HL-60/S4 (cell line): ENCODE measurements around the gene PHOX2A.
"Not testable (repeated sequence)": the region's sequence is repeated elsewhere in the genome, so short reads cannot be mapped to it uniquely, and the experiment has no call there.

Experiments
- in situ Hi-C: fragments of 300-500 bp; cut with MboI; formaldehyde crosslinking; loops from 2 replicates; pipeline ENCODE4 v1.14.3; 2022; ENCODE audit warnings: low sequenced_read_pairs

Gene PHOX2A

DNA sequence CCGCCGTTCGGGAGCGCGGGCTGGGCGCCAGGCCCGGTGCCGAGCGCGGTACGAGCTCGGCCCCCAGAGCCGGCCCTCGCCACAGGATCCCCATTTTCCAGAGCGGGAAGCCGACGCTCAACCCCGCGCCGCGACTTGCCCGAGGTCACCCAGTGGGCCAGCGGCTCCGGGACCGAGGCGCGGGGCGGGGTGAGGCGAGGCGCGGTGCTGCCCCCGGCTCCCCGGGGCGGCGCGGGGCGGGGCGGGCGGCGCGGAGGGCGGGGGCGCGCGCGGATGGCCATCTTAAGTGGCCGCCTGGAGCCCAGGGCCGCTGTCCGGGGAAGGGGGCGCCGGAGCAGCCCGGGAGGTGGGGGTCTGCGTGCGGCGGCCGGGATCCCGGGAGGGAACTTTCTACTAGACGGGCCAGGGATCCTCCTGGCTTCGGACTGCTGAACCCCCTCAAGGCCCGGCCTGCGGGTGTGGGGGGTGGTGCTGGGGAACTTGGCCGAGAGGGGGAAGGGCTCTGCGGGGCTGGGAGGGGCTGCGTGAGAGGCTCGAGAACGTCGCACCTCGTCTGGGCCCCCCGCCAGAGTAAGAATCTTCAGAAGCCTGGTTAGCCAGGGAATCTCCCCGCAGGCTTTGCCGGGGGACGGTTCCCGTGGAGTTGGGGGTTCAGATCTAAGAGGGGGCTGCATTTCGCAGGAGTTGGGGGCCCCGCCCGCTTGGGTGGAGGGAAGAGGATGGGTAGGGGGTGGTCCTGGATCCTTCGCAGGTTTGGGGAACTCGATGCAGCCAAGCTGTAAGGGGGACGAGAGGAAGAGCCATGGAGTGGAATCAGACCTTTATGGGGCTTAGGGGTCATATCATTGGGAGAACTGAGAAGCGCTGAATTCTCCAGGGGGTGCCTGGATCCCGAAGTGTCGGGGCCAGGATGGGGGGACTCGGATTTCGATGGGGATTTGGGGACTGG is 20.1 kb downstream of the PHOX2A start:
- in situ Hi-C loops = no loop called here

DNA sequence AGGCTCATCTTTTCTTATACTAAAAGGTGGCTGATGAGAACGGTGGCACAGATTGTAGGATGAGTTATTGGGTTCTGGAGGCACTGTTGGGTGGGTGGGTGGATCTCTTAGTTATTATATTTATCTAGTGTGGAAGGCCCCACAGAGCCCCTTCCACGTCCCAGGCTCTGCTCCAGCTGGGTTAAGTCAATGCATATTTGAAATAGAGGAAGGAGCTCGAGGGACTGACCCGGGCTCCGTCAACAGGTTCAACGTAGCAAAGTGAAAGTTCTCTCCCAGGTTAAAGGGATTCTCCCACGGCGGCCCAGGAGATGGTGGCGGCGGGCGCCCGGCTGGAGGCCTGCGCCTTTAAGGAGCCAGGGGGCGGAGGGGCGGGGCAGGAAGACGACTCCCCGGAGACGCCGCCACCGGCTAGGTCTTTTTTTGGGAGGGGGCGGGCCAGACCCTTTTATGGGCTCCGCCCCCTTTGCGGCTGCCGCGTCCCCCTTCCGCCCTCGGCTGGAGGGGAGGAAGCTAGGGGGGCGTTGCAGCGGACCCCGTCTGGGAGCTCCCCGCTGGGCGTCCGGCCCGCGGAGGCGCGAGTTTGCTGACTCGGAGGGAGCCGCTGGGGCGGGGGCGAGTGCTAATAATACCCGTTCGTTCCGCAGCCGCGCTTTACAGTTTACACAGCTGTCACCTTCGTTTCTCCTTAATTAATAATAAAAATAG is 20.9 kb downstream of the PHOX2A start:
- in situ Hi-C loops = no loop called here

DNA sequence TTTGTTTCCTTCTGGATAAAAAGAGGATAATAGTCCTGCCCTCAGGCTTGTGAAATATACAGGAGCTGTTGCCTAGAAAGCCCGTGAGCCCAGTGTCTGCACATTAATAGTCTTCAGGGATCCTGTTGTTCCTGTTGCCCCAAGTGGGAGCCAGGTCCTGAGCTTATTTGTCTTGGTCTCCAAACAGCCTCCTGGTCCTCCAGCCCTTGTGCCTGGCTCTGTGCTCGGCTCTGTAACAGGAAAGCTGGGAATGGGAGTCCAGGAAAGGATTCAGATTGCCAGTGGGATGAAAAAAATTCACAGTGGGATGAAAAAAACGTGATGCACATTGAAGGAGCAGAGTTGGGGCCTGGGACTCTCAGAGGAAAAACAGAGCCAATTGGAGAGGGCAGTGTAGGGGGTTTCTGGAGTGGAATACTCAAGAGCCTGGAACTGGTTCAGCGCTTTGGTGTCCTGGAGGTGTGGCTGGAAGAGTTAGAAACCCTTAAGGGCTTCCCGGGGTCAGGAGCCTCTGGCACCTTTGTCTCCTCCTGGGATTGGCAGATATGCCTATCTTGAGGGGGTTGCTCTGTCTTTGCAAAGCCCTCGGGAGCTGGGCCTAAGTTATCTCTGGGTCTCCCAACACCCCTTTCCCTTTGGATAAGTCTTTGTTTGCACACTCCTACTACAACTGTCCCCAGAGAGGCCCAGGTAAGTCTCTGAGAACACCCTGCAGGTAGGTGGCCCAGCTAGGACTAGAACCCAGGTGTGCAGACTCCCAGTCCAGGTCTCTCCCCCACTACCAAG is 21.7 kb downstream of the PHOX2A start:
- in situ Hi-C loops = no loop called here

- in situ Hi-C loops = no loop called here
These were observed 22.4 kb downstream of the PHOX2A start for GRCh38 chr11:72221386-72222075.

GRCh38 chr11:72220696-72221363 is 23.1 kb downstream of the PHOX2A start:
- in situ Hi-C loops = no loop called here

DNA sequence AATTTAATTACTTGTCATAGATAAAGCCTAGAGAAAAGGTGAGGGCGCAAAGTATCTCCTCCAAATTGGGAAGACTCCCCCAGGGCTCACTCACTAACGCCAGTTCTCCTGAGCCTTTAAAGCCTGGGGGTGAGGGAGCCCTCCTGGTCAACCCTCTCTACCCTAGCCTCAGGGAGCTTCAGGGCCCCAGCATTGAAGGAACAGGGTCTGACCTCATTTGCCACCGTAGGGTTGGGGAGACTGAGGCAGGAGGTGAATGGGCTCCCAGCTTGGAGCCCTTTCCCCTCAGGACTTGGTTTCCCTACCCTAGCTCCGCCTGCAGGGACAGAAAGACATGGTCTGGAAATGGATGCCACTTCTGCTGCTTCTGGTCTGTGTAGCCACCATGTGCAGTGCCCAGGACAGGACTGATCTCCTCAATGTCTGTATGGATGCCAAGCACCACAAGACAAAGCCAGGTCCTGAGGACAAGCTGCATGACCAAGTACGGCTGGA is 25.7 kb downstream of the PHOX2A start:
- in situ Hi-C loops = no loop called here

DNA sequence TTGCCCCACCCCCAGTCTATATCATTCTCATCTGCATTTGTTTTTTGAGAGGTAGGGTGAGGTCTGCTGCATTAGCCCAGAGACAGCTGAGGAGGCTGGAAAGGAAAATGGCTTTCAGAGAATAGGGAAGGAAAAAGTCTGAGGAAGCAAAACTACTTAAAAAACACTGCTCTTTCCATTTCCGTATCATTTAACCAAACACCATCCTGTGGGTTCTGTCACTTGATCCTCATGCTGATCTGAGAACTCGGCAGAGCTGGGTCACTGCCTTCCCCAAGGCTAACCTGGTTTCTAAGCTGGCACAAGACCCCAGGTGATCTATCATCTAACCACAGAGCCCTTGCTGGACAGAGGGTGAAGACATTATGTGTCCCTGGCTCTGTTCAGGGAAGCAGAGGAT is 26.1 kb downstream of the PHOX2A start:
- in situ Hi-C loops = no loop called here

- in situ Hi-C loops = no loop called here
These were observed 27.3 kb downstream of the PHOX2A start, which contains the start of gene FOLR2 for GRCh38 chr11:72216638-72217037. TSS of gene FOLR2 (plus strand) at chr11:72216794. CDS start at chr11:72218585, 1,791 bp downstream.

DNA sequence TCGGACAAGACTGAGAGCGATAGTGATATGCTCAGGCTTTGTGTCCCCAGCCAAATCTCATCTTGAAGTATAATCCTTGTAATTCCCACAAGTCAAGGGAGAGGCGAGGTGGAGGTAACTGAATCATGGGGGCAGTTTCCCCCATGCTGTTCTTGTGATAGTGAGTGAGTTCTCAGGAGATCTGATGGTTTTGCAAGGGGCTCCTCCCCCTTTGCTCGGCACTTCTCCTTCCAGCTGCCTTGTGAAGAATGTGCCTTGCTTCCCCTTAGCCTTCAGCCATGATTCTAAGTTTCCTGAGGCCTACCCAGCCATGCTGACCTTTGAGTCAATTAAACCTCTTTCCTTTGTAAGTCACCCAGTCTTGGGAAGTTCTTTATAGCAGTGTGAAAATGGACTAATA is 34.9 kb downstream of the PHOX2A start:
- in situ Hi-C loops = no loop called here

GRCh38 chr11:72208281-72208680 is 35.7 kb downstream of the PHOX2A start:
- in situ Hi-C loops = no loop called here

DNA sequence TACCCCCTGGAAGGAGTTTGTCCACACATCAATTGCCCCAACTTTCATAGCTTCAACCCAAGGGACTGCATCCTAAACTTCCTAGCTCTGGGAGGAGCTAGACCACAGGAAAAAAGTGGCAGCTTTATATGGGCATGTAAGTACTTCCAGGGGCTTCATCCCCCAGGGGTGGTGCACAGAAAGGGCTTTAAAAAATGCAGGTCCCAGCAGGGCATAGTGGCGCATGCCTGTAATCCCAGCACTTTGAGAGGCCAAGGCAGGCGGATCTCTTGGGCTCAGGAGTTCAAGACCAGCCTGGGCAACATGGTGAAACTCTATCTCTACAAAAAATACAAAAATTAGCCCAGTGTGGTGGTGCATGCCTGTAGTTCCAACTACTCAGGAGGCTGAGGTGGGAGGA is 37.2 kb downstream of the PHOX2A start:
- in situ Hi-C loops = not testable (repeated sequence)

GRCh38 chr11:72204886-72205285 is 39.1 kb downstream of the PHOX2A start:
- in situ Hi-C loops = no loop called here

- in situ Hi-C loops = no loop called here
These were observed 40.8 kb downstream of the PHOX2A start for GRCh38 chr11:72203163-72203562.

GRCh38 chr11:72202571-72202970 is 41.4 kb downstream of the PHOX2A start:
- in situ Hi-C loops = no loop called here

GRCh38 chr11:72201445-72201844 is 42.5 kb downstream of the PHOX2A start:
- in situ Hi-C loops = not testable (repeated sequence)

DNA sequence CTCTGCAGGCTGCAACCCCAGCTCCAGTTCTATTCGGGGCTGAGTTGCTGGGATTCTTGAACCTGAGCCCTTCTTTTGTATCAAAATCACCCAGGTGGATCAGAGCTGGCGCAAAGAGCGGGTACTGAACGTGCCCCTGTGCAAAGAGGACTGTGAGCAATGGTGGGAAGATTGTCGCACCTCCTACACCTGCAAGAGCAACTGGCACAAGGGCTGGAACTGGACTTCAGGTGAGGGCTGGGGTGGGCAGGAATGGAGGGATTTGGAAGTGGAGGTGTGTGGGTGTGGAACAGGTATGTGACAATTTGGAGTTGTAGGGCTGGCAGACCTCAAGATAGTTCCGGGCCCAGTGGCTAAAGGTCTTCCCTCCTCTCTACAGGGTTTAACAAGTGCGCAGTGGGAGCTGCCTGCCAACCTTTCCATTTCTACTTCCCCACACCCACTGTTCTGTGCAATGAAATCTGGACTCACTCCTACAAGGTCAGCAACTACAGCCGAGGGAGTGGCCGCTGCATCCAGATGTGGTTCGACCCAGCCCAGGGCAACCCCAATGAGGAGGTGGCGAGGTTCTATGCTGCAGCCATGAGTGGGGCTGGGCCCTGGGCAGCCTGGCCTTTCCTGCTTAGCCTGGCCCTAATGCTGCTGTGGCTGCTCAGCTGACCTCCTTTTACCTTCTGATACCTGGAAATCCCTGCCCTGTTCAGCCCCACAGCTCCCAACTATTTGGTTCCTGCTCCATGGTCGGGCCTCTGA is 48.3 kb downstream of the PHOX2A start:
- in situ Hi-C loops = no loop called here

GRCh38 chr11:72191961-72192381 is 52.0 kb downstream of the PHOX2A start, which contains the start of gene FOLR1:
TSS of gene FOLR1 (plus strand) at chr11:72192140. CDS start at chr11:72192174, 34 bp downstream.
- in situ Hi-C loops = no loop called here

GRCh38 chr11:72190631-72191071 is 53.3 kb downstream of the PHOX2A start:
- in situ Hi-C loops = no loop called here
